ENCODE measurements around the gene C1QL4. TPM values are rescaled to one million over a fixed set of nuclear protein-coding genes. Genes with fewer than 3 reads are reported as not detected.
"Not testable (repeated sequence)": the region's sequence is repeated elsewhere in the genome, so short reads cannot be mapped to it uniquely, and the experiment has no call there.

C1QL4 gene
- total RNA-seq, 1 donor from 2014 or later, result 0.41 TPM

DNA sequence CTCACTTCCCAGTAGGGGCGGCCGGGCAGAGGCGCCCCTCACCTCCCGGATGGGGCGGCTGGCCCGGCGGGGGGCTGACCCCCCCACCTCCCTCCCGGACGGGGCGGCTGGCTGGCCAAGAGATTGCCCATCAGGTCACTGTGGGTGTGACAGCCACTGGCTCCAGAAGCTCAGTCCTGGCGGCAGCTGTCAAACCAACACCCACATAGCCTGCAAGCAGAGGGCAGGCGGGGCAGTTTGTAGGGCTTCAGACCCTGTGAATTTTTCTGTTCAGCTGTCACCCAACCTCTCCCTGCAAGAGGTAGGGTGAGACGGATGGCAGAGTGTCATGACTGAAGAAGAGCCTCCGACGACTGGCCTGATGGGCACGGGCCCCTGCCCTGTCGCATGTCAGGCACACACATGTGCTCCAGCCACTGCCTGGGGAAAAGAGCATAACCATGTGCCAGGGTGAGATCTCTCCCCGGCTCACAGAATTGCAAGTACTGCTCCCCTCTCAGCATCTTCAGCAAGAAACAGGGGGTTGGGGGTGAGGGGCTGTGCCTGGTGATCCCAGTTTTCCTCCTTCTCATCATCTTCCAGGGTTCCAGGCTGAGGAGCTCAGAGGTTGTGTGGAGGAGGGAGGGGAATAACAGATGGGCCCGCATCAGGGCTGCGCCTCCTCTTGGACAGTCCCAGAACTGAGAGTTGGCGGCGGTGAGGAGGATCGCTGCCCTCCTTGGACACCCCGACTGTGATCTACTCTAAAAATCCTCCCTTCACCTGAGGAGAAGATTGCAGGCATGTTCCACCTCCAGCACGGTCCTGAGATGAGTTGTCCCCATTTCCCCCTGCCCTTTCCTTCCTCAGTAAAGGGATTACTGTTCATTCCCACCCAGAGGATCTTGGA is 53.2 kb downstream of the C1QL4 start:
- no peak for DNase-seq (ENCODE audit: low spot score in 2 of 2)
- no peak for FAIRE-seq

DNA sequence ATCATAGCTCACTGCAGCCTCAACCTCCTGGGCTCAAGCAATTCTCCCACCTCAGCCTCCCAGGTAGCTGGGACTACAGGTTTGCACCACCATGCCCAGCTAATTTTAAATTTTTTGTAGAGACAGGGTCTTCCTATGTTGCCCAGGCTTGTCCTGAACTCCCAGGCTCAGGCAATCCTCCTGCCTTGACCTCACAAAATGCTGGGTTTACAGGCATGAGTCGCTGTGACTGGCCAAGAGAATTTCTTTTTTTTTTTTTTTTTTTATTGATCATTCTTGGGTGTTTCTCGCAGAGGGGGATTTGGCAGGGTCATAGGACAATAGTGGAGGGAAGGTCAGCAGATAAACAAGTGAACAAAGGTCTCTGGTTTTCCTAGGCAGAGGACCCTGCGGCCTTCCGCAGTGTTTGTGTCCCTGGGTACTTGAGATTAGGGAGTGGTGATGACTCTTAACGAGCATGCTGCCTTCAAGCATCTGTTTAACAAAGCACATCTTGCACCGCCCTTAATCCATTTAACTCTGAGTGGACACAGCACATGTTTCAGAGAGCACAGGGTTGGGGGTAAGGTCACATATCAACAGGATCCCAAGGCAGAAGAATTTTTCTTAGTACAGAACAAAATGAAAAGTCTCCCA is 54.1 kb downstream of the C1QL4 start:
- not testable (repeated sequence) for FAIRE-seq; DNase-seq (ENCODE audit: low spot score in 2 of 2)

Other genes with a start within 250 kb of the C1QL4 start
- 0.41 TPM for gene DHH, start 242.4 kb downstream of the C1QL4 start, total RNA-seq
- 83.6 TPM for gene LMBR1L, start 226.3 kb downstream of the C1QL4 start, total RNA-seq
- gene TUBA1B, start 205.8 kb downstream of the C1QL4 start, total RNA-seq, result 1,528 TPM
- gene TUBA1A, start 148.1 kb downstream of the C1QL4 start, total RNA-seq, result 15,800 TPM
- gene TUBA1C, start 72.1 kb downstream of the C1QL4 start, total RNA-seq, result 55.0 TPM
- 0.82 TPM for gene PRPH, start 42.0 kb downstream of the C1QL4 start, total RNA-seq
- gene TROAP, start 13.9 kb downstream of the C1QL4 start, total RNA-seq, result 2.9 TPM
- under 0.01 TPM for gene DNAJC22, start 9.7 kb upstream of the C1QL4 start, total RNA-seq
- 50.5 TPM for gene SPATS2, start 30.3 kb upstream of the C1QL4 start, total RNA-seq
- 3.7 TPM for gene KCNH3, start 201.8 kb upstream of the C1QL4 start, total RNA-seq
- 35.9 TPM for gene MCRS1, start 231.0 kb upstream of the C1QL4 start, total RNA-seq

Data from frontal cortex (tissue), 4 donors.